K562 (cell line): Measurements from ENCODE around the gene SLC30A1. TPM values are rescaled to one million over a fixed set of nuclear protein-coding genes. Genes with fewer than 3 reads are reported as not detected.

Experiments
- CBFA2T2 ChIP-seq: fragments of 450-650 bp; conservative IDR thresholded peaks from 2 replicates; pipeline ENCODE4 v1.6.1; 2017; ENCODE audit warnings: mild to moderate bottlenecking
- CREBBP ChIP-seq: IDR thresholded peaks from one replicate; pipeline ENCODE4 v1.6.1; 2012; ENCODE audit warnings: low read depth, mild to moderate bottlenecking, control low read depth, inconsistent platforms, low read length
- FOXK2 ChIP-seq, 2 experiments: fragments of 450-650 bp; IDR thresholded peaks in 1 of 2; conservative IDR thresholded peaks in 1 of 2; 2 replicates each; pipeline ENCODE4 v1.6.1; 2016; ENCODE audit warnings: low read depth in 2 of 2, mild to moderate bottlenecking in 1 of 2
- HBP1 ChIP-seq: fragments of 450-650 bp; formaldehyde crosslinking; IDR thresholded peaks from 2 replicates; pipeline ENCODE4 v1.4.0; 2022; ENCODE audit warnings: missing genetic modification characterization
- HMG20A ChIP-seq: fragments of 450-650 bp; formaldehyde crosslinking; conservative IDR thresholded peaks from 2 replicates; pipeline ENCODE4 v1.4.0; 2020; ENCODE audit warnings: mild to moderate bottlenecking, mixed read lengths
- KHSRP ChIP-seq: fragments of 450-650 bp; IDR thresholded peaks from 2 replicates; pipeline ENCODE4 v1.6.1; 2017
- LCOR ChIP-seq: sonication (generic); formaldehyde crosslinking; IDR thresholded peaks from 2 replicates; pipeline ENCODE4 v1.8.0; 2022; ENCODE audit warnings: mild to moderate bottlenecking, missing genetic modification reagents
- NELFE ChIP-seq: IDR thresholded peaks from 2 replicates; pipeline ENCODE4 v1.6.1; 2011; ENCODE audit warnings: mild to moderate bottlenecking; ENCODE audit not compliant: insufficient read depth, insufficient read length
- NR1H2 ChIP-seq: sonication (generic); formaldehyde crosslinking; IDR thresholded peaks from 2 replicates; pipeline ENCODE4 v1.4.0; 2020; ENCODE audit warnings: mild to moderate bottlenecking, missing genetic modification reagents
- NR4A1 ChIP-seq, 2 experiments: fragments of 250-450 bp in 1 of 2; fragments of 450-650 bp in 1 of 2; sonication (Bioruptor Pico) in 1 of 2; IDR thresholded peaks; 2 replicates each; pipeline versions ENCODE4 v1.4.0 to v1.6.1; 2016 to 2020; ENCODE audit warnings: mild to moderate bottlenecking in 2 of 2, missing compliant biosample characterization in 1 of 2, missing genetic modification characterization in 1 of 2, moderate library complexity in 1 of 2
- PML ChIP-seq: IDR thresholded peaks from 2 replicates; pipeline ENCODE4 v1.6.1; 2012; ENCODE audit warnings: low read length, inconsistent platforms
- POLR2AphosphoS2 ChIP-seq: IDR thresholded peaks from 2 replicates; pipeline ENCODE4 v1.6.1; 2012; ENCODE audit warnings: low read length, improper control_type of control experiment
- POLR2H ChIP-seq: IDR thresholded peaks from 2 replicates; pipeline ENCODE4 v1.6.1; 2016; ENCODE audit warnings: missing genetic modification characterization, low read depth, mild to moderate bottlenecking, control low read depth, missing compliant biosample characterization, moderate library complexity
- RBM14 ChIP-seq: fragments of 200-400 bp; formaldehyde crosslinking; IDR thresholded peaks from 2 replicates; pipeline ENCODE4 v1.6.1; 2018; ENCODE audit warnings: low read depth, mild to moderate bottlenecking, low read length, moderate library complexity, borderline replicate concordance; ENCODE audit not compliant: insufficient read depth
- RBM17 ChIP-seq: fragments of 200-400 bp; formaldehyde crosslinking; IDR thresholded peaks from 2 replicates; pipeline ENCODE4 v1.6.1; 2017; ENCODE audit warnings: low read depth, mild to moderate bottlenecking, low read length, borderline replicate concordance
- RBM34 ChIP-seq: fragments of 200-400 bp; formaldehyde crosslinking; IDR thresholded peaks from 2 replicates; pipeline ENCODE4 v1.6.1; 2018; ENCODE audit warnings: low read length, borderline replicate concordance; ENCODE audit not compliant: insufficient read depth
- RNF219 ChIP-seq: fragments of 250-450 bp; sonication (Bioruptor Pico); IDR thresholded peaks from 2 replicates; pipeline ENCODE4 v1.5.0; 2022; ENCODE audit warnings: mild to moderate bottlenecking
- SAFB2 ChIP-seq: fragments of 200-400 bp; formaldehyde crosslinking; IDR thresholded peaks from 2 replicates; pipeline ENCODE4 v1.6.1; 2018; ENCODE audit warnings: borderline replicate concordance, low read length, low read depth, moderate library complexity; ENCODE audit not compliant: severe bottlenecking
- YBX1 ChIP-seq: fragments of 450-650 bp; IDR thresholded peaks from 2 replicates; pipeline ENCODE4 v1.7.1; 2016; ENCODE audit warnings: mild to moderate bottlenecking
- ZFP30 ChIP-seq: fragments of 250-450 bp; sonication (Bioruptor Pico); IDR thresholded peaks from 2 replicates; pipeline ENCODE4 v1.8.0; 2022; ENCODE audit warnings: moderate library complexity, mild to moderate bottlenecking, inconsistent platforms, borderline replicate concordance
- ZNF561 ChIP-seq: fragments of 450-650 bp; formaldehyde crosslinking; conservative IDR thresholded peaks from 2 replicates; pipeline ENCODE4 v1.4.0; 2020; ENCODE audit warnings: mild to moderate bottlenecking, moderate library complexity
- ZNF717 ChIP-seq: fragments of 250-450 bp; sonication (Bioruptor Pico); IDR thresholded peaks from 2 replicates; pipeline ENCODE4 v1.5.0; 2021
- ZNF76 ChIP-seq: fragments of 250-450 bp; sonication (Bioruptor Pico); IDR thresholded peaks from 2 replicates; pipeline ENCODE4 v1.4.0; 2020; ENCODE audit warnings: mild to moderate bottlenecking, moderate library complexity, borderline replicate concordance
- polyA plus RNA-seq, 8 experiments: library from polyadenylated mRNA; depleted of rRNA in 4 of 8; stranded (reverse) in 5 of 8; unstranded in 3 of 8; fragments of >200 nt; fragmentation: Nextera tagmentation in 2 of 8; fragmentation: Illumina TruSeq in 1 of 8; extraction: Ambion mirVana in 2 of 8; extraction: Trizol in 1 of 8; gene quantifications; 2 replicates each; pipeline versions ENCODE4 v1.2.1 to v1.2.3, GENCODE V29; 2011 to 2014; ENCODE audit warnings: inconsistent platforms in 1 of 8, missing spikeins in 1 of 8
- total RNA-seq, 7 experiments: library from RNA; depleted of rRNA in 6 of 7; stranded (reverse); fragments of >200 nt in 6 of 7; fragmentation: Illumina TruSeq in 2 of 7; extraction: Trizol in 2 of 7; gene quantifications; 2 replicates each; pipeline versions ENCODE4 v1.2.1 to v1.2.3, GENCODE V29; 2011 to 2021; ENCODE audit warnings: low replicate concordance in 1 of 7
- TF ChIP-seq, protein P1 (sequence below): IDR thresholded peaks from 3 replicates; pipeline ENCODE4 v1.6.1; 2011; ENCODE audit warnings: borderline replicate concordance, mild to moderate bottlenecking, moderate library complexity; ENCODE audit not compliant: insufficient read length; ENCODE audit errors: extremely low read depth

SLC30A1 gene
- total and polyA plus RNA-seq, 9 of the 15 experiments (the other 6 are each of a cell fraction or from before 2014, with no cell fraction given): 4.1 to 14.4 (median 6.6) TPM

DNA sequence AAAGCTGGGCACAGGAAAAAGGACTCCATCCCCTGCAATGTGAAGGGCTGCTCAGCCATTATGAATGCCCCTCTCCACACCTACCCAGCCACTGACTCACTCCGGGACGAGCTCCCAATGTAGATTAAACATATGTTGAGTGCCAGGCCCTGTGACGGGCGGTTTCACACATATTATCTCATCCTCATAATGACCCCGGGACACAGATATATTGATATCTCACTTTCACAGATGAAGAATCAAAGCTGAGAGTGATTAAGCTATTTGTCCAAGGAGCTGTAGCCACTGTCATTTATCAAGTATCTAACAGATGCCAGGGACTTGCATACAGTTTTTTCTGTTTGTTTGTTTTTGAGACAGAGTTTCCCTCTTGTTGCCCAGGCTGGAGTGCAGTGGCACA lies 35.0 kb upstream of the SLC30A1 start (continued):
- TF ChIP-seq RBM34: no peak
- TF ChIP-seq FOXK2 (conservative IDR thresholded peaks at IDR 0.05 in 1 of 2, IDR thresholded peaks at IDR 0.05 in 1 of 2; ENCODE audit: low read depth in 2 of 2): no peak
- TF ChIP-seq RBM14: no peak
- TF ChIP-seq LCOR: peak; percentile 9; the same call in 1 of the 2 replicates
- TF ChIP-seq ZNF76 (CRISPR knock-in tag): no peak
- no peak for TF ChIP-seq SAFB2
- no peak for TF ChIP-seq HBP1 (CRISPR knock-in tag)
- no peak for TF ChIP-seq NELFE
- TF ChIP-seq POLR2AphosphoS2: no peak
- TF ChIP-seq POLR2H (tag): no peak
- no peak for TF ChIP-seq KHSRP
- TF ChIP-seq RNF219 (CRISPR knock-in tag): no peak
- no peak for TF ChIP-seq NR1H2 (CRISPR knock-in tag)
- no peak for TF ChIP-seq ZNF717
- TF ChIP-seq CBFA2T2: peak; percentile 91
- no peak for TF ChIP-seq NR4A1 (CRISPR knock-in tag; IDR thresholded peaks at IDR 0.05)
- TF ChIP-seq NR4A1 (tag; IDR thresholded peaks at IDR 0.05): peak; percentile 54; the same call in 1 of the 2 replicates
- peak; percentile 57; the same call in 1 of the 2 replicates for TF ChIP-seq PML
- 0 out of 2 replicates have a peak, but pooled peaks have one; percentile 34 for TF ChIP-seq HMG20A (CRISPR knock-in tag)
- no peak for TF ChIP-seq ZNF561
- TF ChIP-seq ZFP30: no peak
- no peak for TF ChIP-seq YBX1
- no peak for TF ChIP-seq RBM17
- no peak for TF ChIP-seq CREBBP
- TF ChIP-seq, protein P1, sequence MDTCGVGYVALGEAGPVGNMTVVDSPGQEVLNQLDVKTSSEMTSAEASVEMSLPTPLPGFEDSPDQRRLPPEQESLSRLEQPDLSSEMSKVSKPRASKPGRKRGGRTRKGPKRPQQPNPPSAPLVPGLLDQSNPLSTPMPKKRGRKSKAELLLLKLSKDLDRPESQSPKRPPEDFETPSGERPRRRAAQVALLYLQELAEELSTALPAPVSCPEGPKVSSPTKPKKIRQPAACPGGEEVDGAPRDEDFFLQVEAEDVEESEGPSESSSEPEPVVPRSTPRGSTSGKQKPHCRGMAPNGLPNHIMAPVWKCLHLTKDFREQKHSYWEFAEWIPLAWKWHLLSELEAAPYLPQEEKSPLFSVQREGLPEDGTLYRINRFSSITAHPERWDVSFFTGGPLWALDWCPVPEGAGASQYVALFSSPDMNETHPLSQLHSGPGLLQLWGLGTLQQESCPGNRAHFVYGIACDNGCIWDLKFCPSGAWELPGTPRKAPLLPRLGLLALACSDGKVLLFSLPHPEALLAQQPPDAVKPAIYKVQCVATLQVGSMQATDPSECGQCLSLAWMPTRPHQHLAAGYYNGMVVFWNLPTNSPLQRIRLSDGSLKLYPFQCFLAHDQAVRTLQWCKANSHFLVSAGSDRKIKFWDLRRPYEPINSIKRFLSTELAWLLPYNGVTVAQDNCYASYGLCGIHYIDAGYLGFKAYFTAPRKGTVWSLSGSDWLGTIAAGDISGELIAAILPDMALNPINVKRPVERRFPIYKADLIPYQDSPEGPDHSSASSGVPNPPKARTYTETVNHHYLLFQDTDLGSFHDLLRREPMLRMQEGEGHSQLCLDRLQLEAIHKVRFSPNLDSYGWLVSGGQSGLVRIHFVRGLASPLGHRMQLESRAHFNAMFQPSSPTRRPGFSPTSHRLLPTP: no peak
